H1 (cell line): Measurements from ENCODE around the gene NUFIP2.

ENCODE experiments used
- CHD1 ChIP-seq: IDR thresholded peaks from 2 replicates; pipeline ENCODE4 v1.6.1; 2012; ENCODE audit warnings: low read depth, low read length, improper control_type of control experiment
- CHD2 ChIP-seq: IDR thresholded peaks from 2 replicates; pipeline ENCODE4 v1.6.1; 2012; ENCODE audit warnings: low read length, improper control_type of control experiment
- CTCF ChIP-seq, 3 experiments: IDR thresholded peaks; 1 replicate in 2 of 3; 2 replicates in 1 of 3; pipeline versions ENCODE4 v1.5.1 to v1.6.1; 2011; ENCODE audit warnings: low read length in 3 of 3, mild to moderate bottlenecking in 3 of 3, inconsistent platforms in 2 of 3, low read depth in 1 of 3, moderate library complexity in 1 of 3; ENCODE audit not compliant: insufficient read depth in 1 of 3; ENCODE audit errors: control extremely low read depth in 1 of 3
- EP300 ChIP-seq, 2 experiments: IDR thresholded peaks; 1 replicate in 1 of 2; 2 replicates in 1 of 2; pipeline ENCODE4 v1.6.1; 2011 to 2012; ENCODE audit warnings: low read depth in 2 of 2, low read length in 2 of 2, mild to moderate bottlenecking in 2 of 2, borderline replicate concordance in 1 of 2, inconsistent platforms in 1 of 2, moderate library complexity in 1 of 2
- EZH2 ChIP-seq: fragments of 200-600 bp; sonication (generic); IDR thresholded peaks from 2 replicates; pipeline ENCODE4 v1.7.1; 2012; ENCODE audit warnings: low read depth, mild to moderate bottlenecking, moderate library complexity, low read length, inconsistent platforms; ENCODE audit not compliant: severe bottlenecking
- GABPA ChIP-seq: IDR thresholded peaks from 2 replicates; pipeline ENCODE4 v1.6.1; 2011; ENCODE audit warnings: mild to moderate bottlenecking, low read length, moderate library complexity, borderline replicate concordance; ENCODE audit not compliant: insufficient read depth
- POLR2A ChIP-seq, 2 experiments: IDR thresholded peaks; 1 replicate in 1 of 2; 2 replicates in 1 of 2; pipeline ENCODE4 v1.6.1; 2011; ENCODE audit warnings: low read depth in 2 of 2, low read length in 2 of 2, mild to moderate bottlenecking in 2 of 2; ENCODE audit errors: control extremely low read depth in 1 of 2
- POLR2AphosphoS5 ChIP-seq: IDR thresholded peaks from 2 replicates; pipeline ENCODE4 v1.6.1; 2011; ENCODE audit warnings: low read depth, low read length
- SIN3A ChIP-seq, 2 experiments: IDR thresholded peaks in 1 of 2; conservative IDR thresholded peaks in 1 of 2; 2 replicates each; pipeline ENCODE4 v1.6.1; 2011 to 2012; ENCODE audit warnings: low read length in 2 of 2, improper control_type of control experiment in 1 of 2, low read depth in 1 of 2, mild to moderate bottlenecking in 1 of 2
- SP1 ChIP-seq: IDR thresholded peaks from 2 replicates; pipeline ENCODE4 v1.6.1; 2011; ENCODE audit warnings: low read depth, low read length

DNA sequence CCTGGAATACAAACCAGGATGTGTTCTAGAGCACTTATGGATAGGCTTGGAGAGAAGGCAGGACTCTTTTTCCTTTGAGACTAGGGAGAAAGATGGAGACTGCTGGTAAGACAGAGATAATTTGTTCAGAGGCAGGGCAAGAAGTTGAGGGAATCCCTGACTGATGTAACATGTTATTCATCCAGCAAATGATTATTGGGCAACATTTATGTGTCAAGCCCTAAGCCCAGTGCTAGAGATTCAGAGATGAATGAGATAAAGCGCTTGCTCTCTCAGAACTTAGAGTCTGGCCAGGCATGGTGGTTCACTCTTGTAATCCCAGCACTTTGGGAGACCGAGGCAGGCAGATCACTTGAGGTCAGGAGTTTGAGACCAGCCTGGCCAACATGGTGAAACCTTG, 47.8 kb upstream of the NUFIP2 start:
- no peak for TF ChIP-seq CTCF (IDR thresholded peaks at IDR 0.05; ENCODE audit: control extremely low read depth in 1 of 3, insufficient read depth in 1 of 3, low read depth in 1 of 3, low read length in 3 of 3)
- no peak for TF ChIP-seq POLR2AphosphoS5
- TF ChIP-seq SIN3A (conservative IDR thresholded peaks at IDR 0.05 in 1 of 2, IDR thresholded peaks at IDR 0.05 in 1 of 2; ENCODE audit: low read depth in 1 of 2, low read length in 2 of 2) = no peak
- TF ChIP-seq EZH2 = no peak
- TF ChIP-seq POLR2A (IDR thresholded peaks at IDR 0.05; ENCODE audit: control extremely low read depth in 1 of 2, low read depth in 2 of 2, low read length in 2 of 2) = no peak
- TF ChIP-seq CHD1 = no peak
- TF ChIP-seq GABPA = no peak
- TF ChIP-seq SP1 = no peak
- no peak for TF ChIP-seq CHD2
- no peak for TF ChIP-seq EP300 (IDR thresholded peaks at IDR 0.05; ENCODE audit: borderline replicate concordance in 1 of 2, low read depth in 2 of 2, low read length in 2 of 2)
